OCI-LY3 (cell line): ENCODE results near the gene SAA1.

ENCODE experiments used
- H2AFZ ChIP-seq: fragments of 200-600, 300-600 bp; shearing (Covaris generic); 2 replicates; pipeline ENCODE4 v1.6.0; 2014; ENCODE audit warnings: antibody characterized with exemption, low read depth, low read length
- H3K27ac ChIP-seq: fragments of 200-600, 300-600 bp; sonication (generic); 2 replicates; pipeline ENCODE4 v1.5.1; 2014; ENCODE audit warnings: mild to moderate bottlenecking, low read length, moderate library complexity, mixed read lengths
- H3K27me3 ChIP-seq: fragments of 200-600, 300-600 bp; sonication (generic); 2 replicates; pipeline ENCODE4 v1.6.1; 2014; ENCODE audit warnings: low read depth, low read length, mixed read lengths
- H3K36me3 ChIP-seq: fragments of 200-600, 300-600 bp; sonication (generic); replicated peaks from 2 replicates; pipeline ENCODE3; 2014; ENCODE audit warnings: low read depth, low read length, mixed read lengths
- H3K4me1 ChIP-seq: fragments of 300-600, 200-600 bp; sonication (generic); 2 replicates; pipeline ENCODE4 v1.6.1; 2014; ENCODE audit warnings: low read length, mixed read lengths
- H3K4me2 ChIP-seq: fragments of 200-600, 300-600 bp; sonication (generic); 2 replicates; pipeline ENCODE4 v1.6.1; 2014; ENCODE audit warnings: low read length, mixed read lengths
- H3K4me3 ChIP-seq: fragments of 300-600, 200-600 bp; sonication (generic); 2 replicates; pipeline ENCODE4 v1.5.1; 2014; ENCODE audit warnings: antibody characterized with exemption, mild to moderate bottlenecking, low read length, moderate library complexity
- H3K79me2 ChIP-seq: fragments of 300-600, 200-600 bp; shearing (Covaris generic); 2 replicates; pipeline ENCODE4 v1.6.1; 2014; ENCODE audit warnings: mild to moderate bottlenecking, low read length, mixed read lengths
- H3K9ac ChIP-seq: fragments of 300-600, 200-600 bp; shearing (Covaris generic); 2 replicates; pipeline ENCODE4 v1.6.0; 2014; ENCODE audit warnings: mild to moderate bottlenecking, low read length, moderate library complexity
- H3K9me3 ChIP-seq: fragments of 200-600, 300-600 bp; shearing (Covaris generic); 2 replicates; pipeline ENCODE4 v1.6.1; 2014; ENCODE audit warnings: low read length, mixed read lengths; ENCODE audit not compliant: insufficient read depth
- H4K20me1 ChIP-seq: fragments of 200-600, 300-600 bp; sonication (generic); 2 replicates; pipeline ENCODE4 v1.6.1; 2016; ENCODE audit warnings: low read length, mixed read lengths; ENCODE audit not compliant: insufficient read depth
- EZH2phosphoT487 ChIP-seq: fragments of 200-600 bp; shearing (Covaris generic); IDR thresholded peaks from 2 replicates; pipeline ENCODE4 v1.6.1; 2018; ENCODE audit warnings: antibody characterized with exemption, mixed run types, low read depth
- TF ChIP-seq, protein P1 (sequence below): fragments of 200-600, 300-600 bp; sonication (generic); IDR thresholded peaks from 2 replicates; pipeline ENCODE4 v1.5.1; 2014; ENCODE audit warnings: antibody characterized with exemption, low read length, low read depth

Gene SAA1

GRCh38 chr11:18270102-18270501 lies 4.0 kb downstream of the SAA1 start:
- TF ChIP-seq, protein P1, sequence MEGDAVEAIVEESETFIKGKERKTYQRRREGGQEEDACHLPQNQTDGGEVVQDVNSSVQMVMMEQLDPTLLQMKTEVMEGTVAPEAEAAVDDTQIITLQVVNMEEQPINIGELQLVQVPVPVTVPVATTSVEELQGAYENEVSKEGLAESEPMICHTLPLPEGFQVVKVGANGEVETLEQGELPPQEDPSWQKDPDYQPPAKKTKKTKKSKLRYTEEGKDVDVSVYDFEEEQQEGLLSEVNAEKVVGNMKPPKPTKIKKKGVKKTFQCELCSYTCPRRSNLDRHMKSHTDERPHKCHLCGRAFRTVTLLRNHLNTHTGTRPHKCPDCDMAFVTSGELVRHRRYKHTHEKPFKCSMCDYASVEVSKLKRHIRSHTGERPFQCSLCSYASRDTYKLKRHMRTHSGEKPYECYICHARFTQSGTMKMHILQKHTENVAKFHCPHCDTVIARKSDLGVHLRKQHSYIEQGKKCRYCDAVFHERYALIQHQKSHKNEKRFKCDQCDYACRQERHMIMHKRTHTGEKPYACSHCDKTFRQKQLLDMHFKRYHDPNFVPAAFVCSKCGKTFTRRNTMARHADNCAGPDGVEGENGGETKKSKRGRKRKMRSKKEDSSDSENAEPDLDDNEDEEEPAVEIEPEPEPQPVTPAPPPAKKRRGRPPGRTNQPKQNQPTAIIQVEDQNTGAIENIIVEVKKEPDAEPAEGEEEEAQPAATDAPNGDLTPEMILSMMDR = peak; percentile 14; the same call in 1 of the 2 replicates
- TF ChIP-seq EZH2phosphoT487 = no peak
- H3K79me2 ChIP-seq = no peaks in the 10 kb centered on the region

DNA sequence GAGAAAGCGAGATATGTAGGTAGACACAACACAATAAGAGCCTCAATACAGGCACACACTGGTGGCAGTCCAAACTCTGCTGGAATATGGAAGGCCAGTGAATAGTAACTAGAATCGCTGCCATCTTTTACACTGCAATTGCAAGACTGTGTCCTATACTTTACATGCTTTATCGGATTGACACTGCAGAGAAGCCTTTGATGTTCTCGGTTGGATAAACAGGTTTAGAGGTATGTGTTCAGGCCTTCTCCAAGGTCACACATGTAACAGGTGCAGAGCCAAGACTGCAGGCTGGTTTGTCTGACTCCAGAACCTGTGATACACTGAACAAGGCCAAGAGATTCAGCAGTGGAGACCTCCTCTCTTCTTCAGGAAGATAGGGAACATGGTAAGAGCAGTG lies 5.1 kb downstream of the SAA1 start:
- H3K36me3 ChIP-seq = no peaks in the 10 kb centered on the region
- no peaks in the 10 kb centered on the region for H3K79me2 ChIP-seq
- H3K4me2 ChIP-seq = no peak overlapping the region

More at GRCh38 chr11:18270102-18270501, 4.0 kb downstream of the SAA1 start:
- H3K9me3 ChIP-seq = no peaks in the 10 kb centered on the region
- no peak overlapping the region for H2AFZ ChIP-seq
- no peaks in the 10 kb centered on the region for H3K36me3 ChIP-seq
- no peak overlapping the region for H3K27ac ChIP-seq
- no peak overlapping the region for H3K4me2 ChIP-seq
- H3K9ac ChIP-seq = no peak overlapping the region
- H3K4me3 ChIP-seq = no peak overlapping the region
- no peaks in the 10 kb centered on the region for H4K20me1 ChIP-seq
- H3K27me3 ChIP-seq = peaks cover 7% of the 10 kb centered on the region
- H3K4me1 ChIP-seq = peaks cover 19% of the 10 kb centered on the region

DNA sequence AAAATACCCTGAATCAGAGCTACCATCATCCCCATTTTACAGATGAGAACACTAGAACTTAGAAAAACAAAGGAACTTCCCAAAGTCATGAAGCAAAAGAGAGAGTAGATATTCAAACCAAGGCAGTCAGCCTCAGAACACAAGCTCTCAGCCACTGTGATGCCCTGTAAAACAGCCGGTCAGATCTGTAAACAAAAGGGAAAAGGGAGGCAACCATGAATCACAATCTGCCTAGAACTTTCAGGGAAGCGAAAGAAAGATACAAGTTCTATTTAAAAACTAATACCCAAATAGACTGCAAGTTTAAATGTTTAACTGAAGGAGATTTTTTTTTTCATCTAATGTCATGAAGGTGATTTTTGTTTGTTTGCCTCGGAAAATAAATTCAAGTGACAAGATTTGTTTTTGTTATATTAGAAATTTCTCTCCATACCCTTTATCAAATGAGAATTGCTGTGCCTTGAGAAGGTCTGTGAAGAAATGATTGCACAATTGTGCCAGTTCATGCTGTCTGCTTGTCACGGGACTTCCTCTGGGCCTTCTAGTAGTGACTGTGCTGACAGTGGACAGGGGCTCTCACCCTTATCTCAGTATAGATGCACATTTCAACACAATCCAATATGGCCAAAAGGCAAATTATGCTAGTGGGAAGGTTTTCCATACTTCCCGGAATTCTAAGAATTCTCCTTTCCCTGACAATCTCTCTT lies 11.7 kb downstream of the SAA1 start:
- no peak overlapping the region for H3K27ac ChIP-seq
- no peak overlapping the region for H3K4me2 ChIP-seq
- H3K4me3 ChIP-seq = no peak overlapping the region
- no peaks in the 10 kb centered on the region for H3K27me3 ChIP-seq
- no peaks in the 10 kb centered on the region for H3K9me3 ChIP-seq
- H3K36me3 ChIP-seq = peaks cover 35% of the 10 kb centered on the region
- H3K79me2 ChIP-seq = 0 out of 2 replicates have a peak, but pooled peaks cover 7% of the 10 kb centered on the region
- no peak overlapping the region for H3K9ac ChIP-seq
- H4K20me1 ChIP-seq = 0 out of 2 replicates have a peak, but pooled peaks cover 4% of the 10 kb centered on the region
- TF ChIP-seq, protein P1 = no peak
- TF ChIP-seq EZH2phosphoT487 = no peak
- peaks cover 30% of the 10 kb centered on the region for H3K4me1 ChIP-seq
- no peak overlapping the region for H2AFZ ChIP-seq

More for the DNA sequence above, 5.1 kb downstream of the SAA1 start:
- Histone ChIP-seq H3K27me3 (no peaks in the 10 kb centered on the region), H4K20me1 (no peaks in the 10 kb centered on the region), H3K4me1 (peaks cover 13% of the 10 kb centered on the region), H2AFZ (no peak overlapping the region), H3K9ac (no peak overlapping the region), H3K27ac (no peak overlapping the region), H3K9me3 (no peaks in the 10 kb centered on the region), H3K4me3 (no peak overlapping the region)
- no peak for TF ChIP-seq EZH2phosphoT487
- TF ChIP-seq, protein P1 = no peak

- Histone ChIP-seq H3K4me1 (peaks cover 37% of the 10 kb centered on the region), H3K4me2 (peak overlapping the region; percentile 80), H3K9me3 (no peaks in the 10 kb centered on the region), H3K27me3 (no peaks in the 10 kb centered on the region), H2AFZ (no peak overlapping the region), H3K4me3 (peak overlapping the region; percentile 54), H3K27ac (peak overlapping the region; percentile 70), H4K20me1 (0 out of 2 replicates have a peak, but pooled peaks cover 4% of the 10 kb centered on the region), H3K36me3 (peaks cover 56% of the 10 kb centered on the region), H3K9ac (no peak overlapping the region; the same call in 1 of the 2 replicates), H3K79me2 (0 out of 2 replicates have a peak, but pooled peaks cover 7% of the 10 kb centered on the region)
- TF ChIP-seq, protein P1 = no peak
- TF ChIP-seq EZH2phosphoT487 = no peak
Measured at GRCh38 chr11:18280438-18281045, 14.5 kb downstream of the SAA1 start.
